ENCODE measurements around the gene CALN1.

Gene CALN1

GRCh38 chr7:72441791-72442190 is 29.7 kb upstream of the CALN1 start:
- TF ChIP-seq Cebpa-rat (IDR thresholded peaks at IDR 0.05): no peak
- no peak overlapping the region for H3K4me3 ChIP-seq
- peaks cover 19 to 31% (median 28%) of the 10 kb centered on the region in 10 experiments; a peak in 19 of 20 replicates for H3K4me1 ChIP-seq
- peak overlapping the region in 2 of 11 experiments; percentile 11 to 37; a peak in 1 of 22 replicates for H3K4me2 ChIP-seq
- H3K9ac ChIP-seq: no peak overlapping the region
- H3K27me3 ChIP-seq: no peaks in the 10 kb centered on the region
- no peaks in the 10 kb centered on the region for H3K9me3 ChIP-seq (replicated peaks in 1 of 11)
- no peaks in the 10 kb centered on the region for H3K36me3 ChIP-seq
- no peak overlapping the region for H3K27ac ChIP-seq
- H4K20me1 ChIP-seq: no peaks in the 10 kb centered on the region

- Histone ChIP-seq H3K4me2 (no peak overlapping the region), H3K4me3 (no peak overlapping the region), H3K27ac (no peak overlapping the region), H3K9me3 (replicated peaks in 1 of 11) (no peaks in the 10 kb centered on the region), H3K9ac (no peak overlapping the region), H3K4me1 (peaks cover 0 to 17% (median 0%) of the 10 kb centered on the region in 10 experiments; a peak in 7 of 20 replicates), H3K27me3 (no peaks in the 10 kb centered on the region), H3K36me3 (no peaks in the 10 kb centered on the region), H4K20me1 (no peaks in the 10 kb centered on the region)
- no peak for TF ChIP-seq Cebpa-rat (IDR thresholded peaks at IDR 0.05)
Observed at GRCh38 chr7:72438491-72438890, 26.4 kb upstream of the CALN1 start.

GRCh38 chr7:72437610-72438009 is 25.5 kb upstream of the CALN1 start:
- Histone ChIP-seq H3K27me3 (no peaks in the 10 kb centered on the region), H3K9me3 (replicated peaks in 1 of 11) (peaks cover 0 to 3% (median under 1%) of the 10 kb centered on the region in 11 experiments; a peak in 5 of 22 replicates), H3K36me3 (no peaks in the 10 kb centered on the region), H3K4me1 (peaks cover 0 to 21% (median 0%) of the 10 kb centered on the region in 10 experiments; a peak in 7 of 20 replicates), H3K4me3 (no peak overlapping the region), H3K27ac (no peak overlapping the region), H4K20me1 (no peaks in the 10 kb centered on the region), H3K9ac (no peak overlapping the region), H3K4me2 (no peak overlapping the region)
- no peak for TF ChIP-seq Cebpa-rat (IDR thresholded peaks at IDR 0.05)

DNA sequence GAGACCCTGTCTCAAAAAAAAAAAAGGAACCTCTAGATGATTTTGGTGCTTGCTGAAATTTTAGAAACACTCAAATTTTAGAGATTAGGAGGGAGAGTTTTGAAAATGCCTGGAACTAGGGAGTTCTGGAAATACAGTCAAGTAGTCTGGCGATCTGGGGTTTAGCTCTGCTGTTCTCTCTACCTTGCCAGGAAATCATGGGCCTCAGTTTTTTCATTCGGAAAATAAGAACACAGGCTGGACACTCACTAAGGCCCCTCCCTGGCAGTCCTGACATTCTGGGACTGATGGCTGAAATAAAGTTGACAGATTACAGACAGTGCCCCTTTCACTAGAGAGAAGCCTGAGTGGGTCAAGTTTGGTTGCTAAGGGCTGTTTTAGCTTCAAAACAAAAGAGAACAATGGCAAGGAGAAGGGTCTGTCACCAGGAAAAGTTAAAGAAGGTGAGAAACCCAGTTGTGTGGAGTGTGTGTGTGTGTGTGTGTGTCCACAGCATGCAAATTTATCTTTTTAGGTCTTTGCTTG is 25.0 kb upstream of the CALN1 start:
- Histone ChIP-seq H3K4me2 (no peak overlapping the region), H3K9me3 (replicated peaks in 1 of 11) (peaks cover 3 to 8% (median 5%) of the 10 kb centered on the region in 11 experiments; a peak in 19 of 22 replicates), H3K4me3 (no peak overlapping the region), H3K27ac (no peak overlapping the region), H4K20me1 (no peaks in the 10 kb centered on the region), H3K9ac (no peak overlapping the region), H3K4me1 (peaks cover 0 to 22% (median 0%) of the 10 kb centered on the region in 10 experiments; a peak in 7 of 20 replicates), H3K36me3 (no peaks in the 10 kb centered on the region), H3K27me3 (no peaks in the 10 kb centered on the region)
- TF ChIP-seq Cebpa-rat (IDR thresholded peaks at IDR 0.05): no peak

DNA sequence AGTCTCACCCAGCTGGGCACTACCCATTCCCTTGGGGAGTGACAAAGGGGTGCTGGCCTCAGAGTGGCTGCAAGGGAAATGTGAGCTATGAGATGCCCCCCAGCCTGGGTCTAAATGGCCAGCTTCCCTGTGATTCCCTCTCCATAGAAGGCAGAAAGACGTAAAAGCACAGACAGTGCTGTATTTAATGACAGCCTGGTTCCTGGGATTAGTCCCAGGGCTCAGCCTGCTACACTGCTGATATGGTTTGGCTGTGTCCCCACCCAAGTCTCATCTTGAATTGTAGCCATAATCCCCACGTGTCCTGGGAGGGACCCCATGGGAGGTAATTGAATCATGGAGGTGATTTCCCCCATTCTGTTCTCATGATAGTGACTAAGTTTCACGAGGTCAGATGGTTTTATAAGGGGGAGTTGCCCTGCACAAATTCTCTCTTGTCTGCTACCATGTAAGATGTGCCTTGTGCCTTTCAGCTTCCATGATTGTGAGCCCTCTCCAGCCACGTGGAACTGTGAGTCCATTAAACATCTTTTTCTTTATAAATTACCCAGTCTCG is 23.9 kb upstream of the CALN1 start:
- no peak overlapping the region for H3K4me3 ChIP-seq
- no peak overlapping the region for H3K4me2 ChIP-seq
- no peaks in the 10 kb centered on the region for H3K27me3 ChIP-seq
- H4K20me1 ChIP-seq: no peaks in the 10 kb centered on the region
- H3K9me3 ChIP-seq (replicated peaks in 1 of 11): peaks cover 10 to 18% (median 15%) of the 10 kb centered on the region in 11 experiments; a peak in 19 of 22 replicates
- H3K4me1 ChIP-seq: peaks cover 0 to 13% (median 0%) of the 10 kb centered on the region in 10 experiments; a peak in 4 of 20 replicates
- no peak overlapping the region for H3K27ac ChIP-seq
- TF ChIP-seq Cebpa-rat (IDR thresholded peaks at IDR 0.05): no peak
- no peaks in the 10 kb centered on the region for H3K36me3 ChIP-seq
- H3K9ac ChIP-seq: no peak overlapping the region

- H3K27ac ChIP-seq: no peak overlapping the region
- TF ChIP-seq Cebpa-rat (IDR thresholded peaks at IDR 0.05): no peak
Observed at GRCh38 chr7:72435366-72435765, 23.2 kb upstream of the CALN1 start.

DNA sequence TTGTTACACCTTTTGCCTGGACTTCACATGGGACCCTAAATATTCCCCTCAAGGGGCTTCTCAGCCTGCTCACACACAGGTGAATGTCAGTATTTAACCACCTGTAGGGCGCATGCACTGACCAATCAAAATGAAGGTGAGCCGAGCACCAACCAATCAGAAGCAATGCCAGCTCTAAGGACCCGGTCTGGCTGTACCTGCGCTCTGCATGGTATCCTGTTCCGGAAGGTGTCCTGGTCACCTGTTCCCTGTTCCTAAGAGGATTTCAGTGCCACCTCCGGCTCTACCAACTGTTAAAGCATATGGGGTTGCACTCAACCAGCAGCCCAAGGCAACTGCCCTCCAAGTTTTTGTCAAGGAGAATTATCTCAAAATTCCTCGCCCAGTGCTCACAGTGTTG is 18.4 kb upstream of the CALN1 start:
- H3K4me3 ChIP-seq: no peak overlapping the region
- H3K9me3 ChIP-seq (replicated peaks in 1 of 11): peaks cover 10 to 21% (median 16%) of the 10 kb centered on the region in 11 experiments; a peak in 19 of 22 replicates
- no peaks in the 10 kb centered on the region for H4K20me1 ChIP-seq
- H3K27ac ChIP-seq: no peak overlapping the region
- peaks cover 0 to 13% (median 0%) of the 10 kb centered on the region in 10 experiments; a peak in 4 of 20 replicates for H3K4me1 ChIP-seq
- H3K9ac ChIP-seq: no peak overlapping the region
- H3K27me3 ChIP-seq: no peaks in the 10 kb centered on the region
- TF ChIP-seq Cebpa-rat (IDR thresholded peaks at IDR 0.05): no peak
- no peaks in the 10 kb centered on the region for H3K36me3 ChIP-seq
- no peak overlapping the region for H3K4me2 ChIP-seq

More at GRCh38 chr7:72435366-72435765, 23.2 kb upstream of the CALN1 start:
- Histone ChIP-seq H3K4me2 (no peak overlapping the region), H3K9ac (no peak overlapping the region), H3K9me3 (replicated peaks in 1 of 11) (peaks cover 10 to 21% (median 16%) of the 10 kb centered on the region in 11 experiments; a peak in 19 of 22 replicates), H3K4me1 (peaks cover 0 to 13% (median 0%) of the 10 kb centered on the region in 10 experiments; a peak in 4 of 20 replicates), H4K20me1 (no peaks in the 10 kb centered on the region), H3K36me3 (no peaks in the 10 kb centered on the region), H3K4me3 (no peak overlapping the region), H3K27me3 (no peaks in the 10 kb centered on the region)

DNA sequence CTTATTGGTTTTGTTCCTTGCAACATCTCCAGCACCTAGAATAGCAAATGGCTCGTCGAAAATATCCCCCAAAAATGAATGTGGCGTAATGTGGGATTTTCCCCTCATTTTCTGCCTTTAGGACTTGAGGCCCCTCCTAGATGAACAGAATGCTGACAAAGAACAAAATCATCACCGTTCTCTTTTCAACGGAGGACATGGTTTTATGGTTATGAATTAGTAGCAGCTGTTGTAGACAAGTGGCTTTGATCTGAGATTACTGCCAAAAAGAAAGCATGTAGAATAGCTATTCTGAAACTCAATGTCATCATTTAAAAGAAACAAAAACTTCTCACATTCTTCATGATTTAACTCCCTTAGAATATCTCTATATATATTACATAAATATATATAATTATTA is 17.2 kb upstream of the CALN1 start:
- peaks cover 0 to 13% (median 0%) of the 10 kb centered on the region in 10 experiments; a peak in 4 of 20 replicates for H3K4me1 ChIP-seq
- H3K9me3 ChIP-seq (replicated peaks in 1 of 11): peaks cover 10 to 21% (median 16%) of the 10 kb centered on the region in 11 experiments; a peak in 19 of 22 replicates
- no peaks in the 10 kb centered on the region for H3K27me3 ChIP-seq
- H4K20me1 ChIP-seq: no peaks in the 10 kb centered on the region
- H3K9ac ChIP-seq: no peak overlapping the region
- TF ChIP-seq Cebpa-rat (IDR thresholded peaks at IDR 0.05): no peak
- no peak overlapping the region for H3K4me3 ChIP-seq
- H3K36me3 ChIP-seq: no peaks in the 10 kb centered on the region
- H3K27ac ChIP-seq: no peak overlapping the region
- no peak overlapping the region for H3K4me2 ChIP-seq

- Histone ChIP-seq H3K9ac (no peak overlapping the region), H4K20me1 (no peaks in the 10 kb centered on the region), H3K27me3 (no peaks in the 10 kb centered on the region; a peak in 1 of 22 replicates), H3K4me1 (peaks cover 0 to 2% (median under 1%) of the 10 kb centered on the region in 10 experiments; a peak in 7 of 20 replicates), H3K27ac (no peak overlapping the region), H3K9me3 (replicated peaks in 1 of 11) (peaks cover 11 to 42% (median 31%) of the 10 kb centered on the region in 11 experiments; a peak in 19 of 22 replicates), H3K4me3 (no peak overlapping the region), H3K4me2 (no peak overlapping the region), H3K36me3 (no peaks in the 10 kb centered on the region)
- TF ChIP-seq Cebpa-rat (IDR thresholded peaks at IDR 0.05): no peak
Observed at GRCh38 chr7:72416846-72417245, 4.7 kb upstream of the CALN1 start.
